Left lung (tissue), 10 donors: ENCODE results near the gene FAM234B. TPM values are rescaled to one million over a fixed set of nuclear protein-coding genes. Genes with fewer than 3 reads are reported as not detected.

ENCODE experiments used
- ATAC-seq: fragments of 200-7000 bp; cut with Tn5 transposase; one replicate; pipeline ENCODE4 v1.9.1; 2020; ENCODE audit warnings: moderate library complexity
- DNase-seq, 4 donors: peaks; one replicate each; pipeline ENCODE4 v3.0.0-alpha.2; 2013 to 2020
- H3K27ac ChIP-seq, 2 donors: fragments of 200-600 bp; sonication (generic) in 1 of 2; one replicate each; pipeline versions ENCODE4 v1.5.0 to v1.8.0; 2020 to 2021
- H3K27me3 ChIP-seq, 2 donors: fragments of 200-600 bp; sonication (generic) in 1 of 2; one replicate each; pipeline versions ENCODE4 v1.5.0 to v1.8.0; 2020 to 2021
- H3K36me3 ChIP-seq, 2 donors: fragments of 200-600 bp; sonication (generic) in 1 of 2; one replicate each; pipeline versions ENCODE4 v1.5.0 to v1.8.0; 2020 to 2021
- H3K4me1 ChIP-seq, 2 donors: fragments of 200-600 bp; one replicate each; pipeline ENCODE4 v1.8.0; 2021
- H3K4me3 ChIP-seq, 2 donors: fragments of 200-600 bp; sonication (generic) in 1 of 2; one replicate each; pipeline versions ENCODE4 v1.5.0 to v1.8.0; 2020 to 2021; ENCODE audit warnings: mild to moderate bottlenecking in 1 of 2
- H3K9me3 ChIP-seq, 2 donors: fragments of 200-600 bp; sonication (generic) in 1 of 2; one replicate each; pipeline versions ENCODE4 v1.5.0 to v1.8.0; 2020 to 2021
- CTCF ChIP-seq, 2 donors: fragments of 200-600 bp; sonication (generic) in 1 of 2; IDR thresholded peaks; one replicate each; pipeline versions ENCODE4 v1.5.0 to v1.8.0; 2021; ENCODE audit warnings: antibody characterized with exemption in 2 of 2
- intact Hi-C, 2 donors: fragments of 100-400 bp; cut with DNase I; formaldehyde crosslinking; loops; one replicate each; pipeline versions ENCODE4 v1.11.2 to v1.14.2; 2022
- polyA plus RNA-seq, 6 donors: library from polyadenylated mRNA; unstranded; fragments of 120-200 nt; gene quantifications; one replicate each; pipeline ENCODE4 v1.2.1, GENCODE V29; 2013; ENCODE audit not compliant: insufficient read length in 6 of 6
- total RNA-seq, 2 donors: library from RNA; stranded (reverse); fragmentation: NEBNext Ultra II Directional; extraction: Animal tissue kit (Norgen Biotek cat#: 25700); gene quantifications; one replicate each; pipeline ENCODE4 v1.2.1, GENCODE V29; 2021
- donor health status: DM: no; HTN: yes; CAD: no.
- donor health status: DM: no; HTN: no; CAD: no.

Gene FAM234B
- total and polyA plus RNA-seq, 8 donors = 7.3 to 11.0 (median 8.9) TPM

GRCh38 chr12:13036881-13037280 is 7.3 kb upstream of the FAM234B start:
- TF ChIP-seq CTCF (IDR thresholded peaks at IDR 0.05) = no peak
- Histone ChIP-seq H3K27me3 (no peaks in the 10 kb centered on the region), H3K4me3 (no peak overlapping the region), H3K27ac (no peak overlapping the region), H3K4me1 (peaks cover 0 to 3% of the 10 kb centered on the region in 2 donors), H3K9me3 (no peaks in the 10 kb centered on the region), H3K36me3 (no peaks in the 10 kb centered on the region)
- ATAC-seq (no peak), DNase-seq (no peak)
- intact Hi-C loops = no loop called here

GRCh38 chr12:13038491-13039161 is 5.6 kb upstream of the FAM234B start:
- Histone ChIP-seq H3K4me3 (no peak overlapping the region), H3K9me3 (no peaks in the 10 kb centered on the region), H3K27me3 (no peaks in the 10 kb centered on the region), H3K36me3 (no peaks in the 10 kb centered on the region), H3K4me1 (peaks cover under 1 to 3% of the 10 kb centered on the region in 2 donors), H3K27ac (no peak overlapping the region)
- DNase-seq (no peak), ATAC-seq (no peak)
- intact Hi-C loops = no loop called here
- no peak for TF ChIP-seq CTCF (IDR thresholded peaks at IDR 0.05)

GRCh38 chr12:13039328-13039956 is 4.7 kb upstream of the FAM234B start:
- ATAC-seq = no peak
- Histone ChIP-seq H3K36me3 (no peaks in the 10 kb centered on the region), H3K27ac (no peak overlapping the region)

GRCh38 chr12:13041224-13041623 is 3.0 kb upstream of the FAM234B start:
- no peak overlapping the region for H3K27ac ChIP-seq
- TF ChIP-seq CTCF (IDR thresholded peaks at IDR 0.05) = no peak
- no peaks in the 10 kb centered on the region for H3K27me3 ChIP-seq
- H3K36me3 ChIP-seq = no peaks in the 10 kb centered on the region
- no peak for DNase-seq
- H3K4me1 ChIP-seq = peaks cover 8 to 18% of the 10 kb centered on the region in 2 donors
- H3K4me3 ChIP-seq = no peak overlapping the region
- no peaks in the 10 kb centered on the region for H3K9me3 ChIP-seq
- peak; percentile 60 for ATAC-seq
- intact Hi-C loops = no loop called here

More at GRCh38 chr12:13039328-13039956, 4.7 kb upstream of the FAM234B start:
- Histone ChIP-seq H3K9me3 (no peaks in the 10 kb centered on the region), H3K4me1 (peaks cover 3 to 9% of the 10 kb centered on the region in 2 donors), H3K4me3 (no peak overlapping the region), H3K27me3 (no peaks in the 10 kb centered on the region)
- intact Hi-C loops = no loop called here
- no peak for DNase-seq
- TF ChIP-seq CTCF (IDR thresholded peaks at IDR 0.05) = no peak

GRCh38 chr12:13042666-13043230 is 1.4 kb upstream of the FAM234B start:
- no peaks in the 10 kb centered on the region for H3K9me3 ChIP-seq
- H3K27ac ChIP-seq = no peak overlapping the region
- DNase-seq (no peak), ATAC-seq (no peak)
- intact Hi-C loops = no loop called here
- peaks cover 8 to 18% of the 10 kb centered on the region in 2 donors for H3K4me1 ChIP-seq
- H3K4me3 ChIP-seq = no peak overlapping the region
- H3K27me3 ChIP-seq = no peaks in the 10 kb centered on the region
- no peaks in the 10 kb centered on the region for H3K36me3 ChIP-seq
- no peak for TF ChIP-seq CTCF (IDR thresholded peaks at IDR 0.05)
